Breast epithelium (tissue), 4 donors: ENCODE results near the gene FES. TPM values are rescaled to one million over a fixed set of nuclear protein-coding genes. Genes with fewer than 3 reads are reported as not detected.
"Not testable (repeated sequence)": the region's sequence is repeated elsewhere in the genome, so short reads cannot be mapped to it uniquely, and the experiment has no call there.

Source experiments
- DNase-seq, 2 donors: peaks; one replicate each; pipeline ENCODE4 v3.0.0-alpha.2; 2019; ENCODE audit warnings: low spot score in 2 of 2
- H3K27ac ChIP-seq, 2 donors: fragments of 200-600 bp; sonication (generic) in 1 of 2; one replicate each; pipeline ENCODE4 v1.5.1; 2016 to 2019; ENCODE audit warnings: mild to moderate bottlenecking in 1 of 2
- H3K27me3 ChIP-seq, 2 donors: fragments of 200-600 bp; sonication (generic) in 1 of 2; one replicate each; pipeline versions ENCODE4 v1.5.1 to v1.6.0; 2017 to 2019; ENCODE audit warnings: control low read depth in 1 of 2, mild to moderate bottlenecking in 1 of 2
- H3K36me3 ChIP-seq: fragments of 200-600 bp; one replicate; pipeline ENCODE4 v1.5.1; 2019
- H3K4me1 ChIP-seq, 2 donors: fragments of 200-600 bp; sonication (generic); one replicate each; pipeline ENCODE4 v1.5.1; 2016 to 2019; ENCODE audit warnings: control low read depth in 1 of 2
- H3K4me3 ChIP-seq, 3 donors: fragments of 200-600 bp; sonication (generic); 1 replicate in 2 of 3; 2 replicates in 1 of 3; pipeline ENCODE4 v1.5.1; 2016 to 2019; ENCODE audit warnings: mild to moderate bottlenecking in 3 of 3, moderate library complexity in 2 of 3
- H3K9me3 ChIP-seq, 2 donors: fragments of 200-600 bp; sonication (generic) in 1 of 2; one replicate each; pipeline ENCODE4 v1.5.1; 2016 to 2019; ENCODE audit warnings: control low read depth in 1 of 2
- CTCF ChIP-seq, 3 donors: fragments of 450-650 bp; IDR thresholded peaks; one replicate each; pipeline ENCODE4 v1.5.1; 2016 to 2017; ENCODE audit warnings: antibody characterized with exemption in 3 of 3, mild to moderate bottlenecking in 3 of 3, moderate library complexity in 3 of 3
- POLR2A ChIP-seq: fragments of 450-650 bp; IDR thresholded peaks from one replicate; pipeline ENCODE4 v1.6.1; 2016; ENCODE audit warnings: antibody characterized with exemption, mild to moderate bottlenecking, moderate library complexity
- POLR2AphosphoS5 ChIP-seq, 3 donors: sonication (generic); formaldehyde crosslinking; IDR thresholded peaks; one replicate each; pipeline ENCODE4 v1.6.1; 2017; ENCODE audit warnings: antibody characterized with exemption in 3 of 3
- intact Hi-C: fragments of 100-400 bp; cut with DNase I; formaldehyde crosslinking; loops from one replicate; pipeline ENCODE4 v1.15.1; 2023; ENCODE audit warnings: low total_unique reads
- total RNA-seq, 3 donors: library from RNA; depleted of rRNA; stranded (reverse); fragments of >200 nt; gene quantifications; one replicate each; pipeline ENCODE4 v1.1.0, GENCODE V29; 2016

The FES gene
- total RNA-seq, 3 donors from 2014 or later, result 41.4 to 54.7 (median 42.3) TPM

- no peak for TF ChIP-seq POLR2A
- no peak for TF ChIP-seq POLR2AphosphoS5 (IDR thresholded peaks at IDR 0.05)
- no peak for TF ChIP-seq CTCF (IDR thresholded peaks at IDR 0.05)
- intact Hi-C loops, result no loop called here
- no peak overlapping the region for H3K4me3 ChIP-seq
- no peak overlapping the region for H3K27ac ChIP-seq
- H3K27me3 ChIP-seq, result no peaks in the 10 kb centered on the region
- H3K36me3 ChIP-seq, result no peaks in the 10 kb centered on the region
- H3K4me1 ChIP-seq, result no peaks in the 10 kb centered on the region
- DNase-seq, result no peak
- H3K9me3 ChIP-seq, result no peaks in the 10 kb centered on the region
These were observed 38.9 kb upstream of the FES start for GRCh38 chr15:90845201-90845949.

DNA sequence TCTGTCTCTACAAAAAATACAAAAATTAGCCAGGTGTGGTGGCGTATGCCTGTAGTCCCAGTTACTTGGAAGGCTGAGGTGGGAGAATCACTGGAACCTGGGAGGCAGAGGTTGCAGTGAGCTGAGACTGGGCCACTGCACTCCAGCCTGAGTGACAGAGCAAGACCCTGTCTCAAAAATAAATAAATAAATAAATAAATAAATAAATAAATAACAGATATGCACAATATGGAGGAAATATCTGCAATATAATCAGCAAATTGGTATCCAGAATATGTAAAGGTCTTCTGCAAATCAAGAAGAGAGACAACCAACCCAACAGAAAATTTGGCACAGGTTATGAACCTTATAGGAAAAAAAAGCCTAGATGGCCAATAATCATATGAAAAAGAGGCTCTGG is 34.9 kb upstream of the FES start:
- H3K27me3 ChIP-seq, H3K4me1 ChIP-seq, intact Hi-C loops, H3K9me3 ChIP-seq, DNase-seq, H3K27ac ChIP-seq, H3K4me3 ChIP-seq, H3K36me3 ChIP-seq: not testable (repeated sequence)

DNA sequence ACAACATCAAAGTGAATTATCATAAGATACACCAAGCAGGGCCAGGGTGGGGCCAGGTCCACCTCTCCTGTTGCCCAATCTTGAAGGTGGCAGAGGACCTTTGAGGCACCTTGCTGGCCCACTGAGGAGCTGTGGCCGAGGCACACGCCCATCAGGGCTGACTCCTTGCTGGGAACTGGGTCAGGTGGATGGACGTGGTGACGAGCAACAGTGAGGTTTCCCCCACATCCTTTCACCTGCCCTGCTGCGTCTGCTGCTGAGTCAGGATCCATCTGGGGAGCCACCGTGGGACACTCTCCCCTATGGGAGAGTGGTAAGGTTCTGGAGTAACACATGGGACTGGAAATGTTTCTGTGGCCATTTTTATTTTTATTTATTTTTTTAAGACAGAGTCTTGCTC is 33.2 kb upstream of the FES start:
- TF ChIP-seq POLR2A (no peak), CTCF (IDR thresholded peaks at IDR 0.05) (no peak), POLR2AphosphoS5 (IDR thresholded peaks at IDR 0.05) (no peak)
- no peak for DNase-seq
- intact Hi-C loops, result no loop called here
- Histone ChIP-seq H3K9me3 (no peaks in the 10 kb centered on the region), H3K36me3 (no peaks in the 10 kb centered on the region), H3K4me3 (no peak overlapping the region), H3K27me3 (no peaks in the 10 kb centered on the region), H3K27ac (no peak overlapping the region), H3K4me1 (no peaks in the 10 kb centered on the region)

DNA sequence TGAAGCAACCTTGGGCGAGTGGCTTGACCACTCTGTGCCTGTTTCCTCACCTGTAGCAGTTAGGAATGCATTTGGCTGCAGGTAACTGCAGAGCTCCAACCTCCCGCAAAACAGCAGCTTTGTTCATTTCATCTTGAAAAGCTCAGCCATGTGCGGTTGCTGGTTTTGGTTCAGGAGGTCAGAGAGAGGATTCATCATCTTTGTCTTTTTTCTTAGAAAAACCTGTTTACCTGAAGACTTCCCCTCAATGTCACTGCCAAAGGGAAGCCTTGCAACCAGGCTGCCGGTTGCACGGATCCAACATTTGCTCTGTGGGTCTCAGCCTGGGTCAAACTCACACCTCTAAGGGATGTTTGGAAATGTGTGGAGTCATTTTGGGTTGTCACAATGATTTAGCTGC is 32.4 kb upstream of the FES start:
- no peaks in the 10 kb centered on the region for H3K36me3 ChIP-seq
- TF ChIP-seq CTCF (IDR thresholded peaks at IDR 0.05), result no peak
- no peak for TF ChIP-seq POLR2AphosphoS5 (IDR thresholded peaks at IDR 0.05)
- TF ChIP-seq POLR2A, result no peak
- no peak overlapping the region for H3K27ac ChIP-seq
- H3K4me1 ChIP-seq, result no peaks in the 10 kb centered on the region
- DNase-seq, result no peak
- no peaks in the 10 kb centered on the region for H3K9me3 ChIP-seq
- no peak overlapping the region for H3K4me3 ChIP-seq
- intact Hi-C loops, result no loop called here
- no peaks in the 10 kb centered on the region for H3K27me3 ChIP-seq

DNA sequence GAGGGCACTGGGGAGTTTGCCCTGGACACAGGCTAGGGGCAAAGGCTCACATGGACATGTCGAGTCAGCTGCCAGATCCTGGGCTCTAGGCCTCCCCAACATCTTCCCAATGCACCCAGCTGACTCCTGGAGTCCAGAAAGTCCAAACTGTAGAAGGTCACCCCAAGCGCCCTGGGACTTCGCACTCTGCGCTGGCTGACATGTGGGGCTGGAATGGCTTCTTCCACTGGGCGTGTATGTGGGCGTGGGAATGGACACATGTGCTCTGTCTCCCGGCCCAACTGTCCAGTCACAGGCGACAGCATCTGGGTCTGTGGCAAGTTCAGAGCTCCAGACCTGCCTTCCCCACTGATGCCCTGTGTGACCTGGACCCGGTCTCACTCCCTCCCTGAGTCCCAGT is 29.2 kb upstream of the FES start:
- no peaks in the 10 kb centered on the region for H3K36me3 ChIP-seq
- intact Hi-C loops, result no loop called here

More for the DNA sequence above, 29.2 kb upstream of the FES start:
- no peak for DNase-seq
- H3K9me3 ChIP-seq, result no peaks in the 10 kb centered on the region
- no peaks in the 10 kb centered on the region for H3K27me3 ChIP-seq
- TF ChIP-seq POLR2AphosphoS5 (IDR thresholded peaks at IDR 0.05), result no peak
- no peak for TF ChIP-seq POLR2A
- no peak for TF ChIP-seq CTCF (IDR thresholded peaks at IDR 0.05)
- H3K4me1 ChIP-seq, result no peaks in the 10 kb centered on the region
- H3K4me3 ChIP-seq, result no peak overlapping the region
- no peak overlapping the region for H3K27ac ChIP-seq
